Jurkat, Clone E6-1 (cell line): ENCODE results near the gene TFE3.
"Not testable (repeated sequence)": the region's sequence is repeated elsewhere in the genome, so short reads cannot be mapped to it uniquely, and the experiment has no call there.

Source experiments
- DNase-seq: peaks from one replicate; pipeline ENCODE4 v3.0.0-alpha.2; 2011; ENCODE audit warnings: low read depth, low spot score
- H3K4me3 ChIP-seq: 2 replicates; pipeline ENCODE4 v1.5.1; 2011; ENCODE audit warnings: mild to moderate bottlenecking, low read length, control low read depth, moderate library complexity

Gene TFE3

DNA sequence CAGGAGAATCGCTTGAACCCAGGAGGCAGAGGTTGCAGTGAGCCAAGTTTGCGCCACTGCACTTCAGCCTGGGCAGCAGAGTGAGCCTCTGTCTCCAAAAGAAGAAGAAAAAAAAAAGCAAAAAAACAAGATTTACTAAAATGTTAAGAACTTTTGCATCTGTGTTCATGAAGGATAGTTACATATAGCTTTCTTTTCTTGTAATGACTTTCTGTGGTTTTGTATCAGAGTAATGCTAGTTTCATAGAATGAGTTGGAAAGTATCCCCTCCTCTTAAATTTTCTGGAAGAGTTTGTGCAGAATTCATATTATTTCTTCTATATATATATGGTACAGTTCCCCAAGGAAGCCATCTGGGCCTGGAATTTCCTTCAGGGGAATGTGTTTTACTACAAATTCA lies 24.1 kb downstream of the TFE3 start:
- DNase-seq: no peak

DNA sequence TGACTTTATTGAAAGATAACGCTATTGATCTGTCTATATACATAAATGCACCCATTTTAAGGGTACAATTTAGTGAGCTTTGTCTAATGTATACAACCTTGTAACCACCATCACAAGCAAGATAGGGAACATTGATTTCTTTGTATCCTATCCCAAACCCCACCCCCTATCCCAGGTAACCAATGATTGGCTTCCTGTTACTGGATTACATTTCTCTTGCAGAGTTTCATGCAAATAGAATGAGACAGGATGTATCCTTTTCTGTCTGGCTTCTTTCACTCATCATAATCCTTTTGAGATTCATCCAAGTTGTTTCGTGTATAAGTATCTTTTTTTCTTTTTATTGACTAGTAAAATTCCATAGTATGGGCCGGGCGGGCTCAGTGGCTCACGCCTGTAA lies 39.5 kb downstream of the TFE3 start:
- no peak overlapping the region for H3K4me3 ChIP-seq
- DNase-seq: peak; percentile 15

More for the DNA sequence above, 24.1 kb downstream of the TFE3 start:
- no peak overlapping the region for H3K4me3 ChIP-seq

DNA sequence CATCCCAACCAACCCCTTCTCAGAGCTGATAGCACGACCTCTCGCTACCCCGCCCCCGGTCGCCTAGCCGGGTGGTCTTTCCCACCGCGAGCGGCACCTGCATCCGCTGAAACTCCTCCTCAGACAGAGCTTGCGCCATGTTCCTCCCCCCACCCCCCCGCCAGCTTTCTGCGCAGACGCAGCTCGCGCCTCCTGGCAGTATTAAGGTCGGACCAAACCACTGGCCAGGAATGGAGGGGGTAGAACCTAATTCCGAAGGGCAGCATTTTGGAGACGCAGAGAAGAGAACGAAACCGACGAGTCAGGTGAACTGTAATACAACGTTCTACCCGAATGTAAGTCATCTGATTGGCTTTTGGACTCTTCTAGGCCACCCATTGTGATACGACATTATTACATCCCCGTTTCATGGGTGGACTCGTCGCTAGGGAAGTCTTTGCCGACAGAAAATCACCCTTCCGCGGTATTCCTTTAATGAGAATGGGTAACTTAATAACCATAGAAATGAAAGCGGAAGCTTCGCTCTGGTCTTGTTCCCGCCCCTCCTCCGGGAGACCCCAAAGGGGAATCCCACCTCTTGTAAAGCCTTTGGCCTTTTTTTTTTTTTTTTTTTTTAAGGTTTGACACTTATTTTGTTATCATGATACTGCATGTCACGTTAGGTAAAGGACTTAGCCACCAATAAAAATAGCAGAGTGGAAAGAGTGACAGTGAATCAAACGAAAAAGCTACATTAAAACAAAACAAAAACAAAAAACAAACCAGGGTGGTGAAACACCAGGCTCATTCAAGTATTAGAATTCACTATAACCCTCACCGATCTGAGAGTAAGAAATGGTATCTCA lies 40.8 kb downstream of the TFE3 start, which contains the start of gene GRIPAP1:
Gene GRIPAP1 (minus strand): TSS at position 174 of the 845 bp plus-strand sequence. CDS start 35 bp downstream, at position 139.
- peak; percentile 95 for DNase-seq
- H3K4me3 ChIP-seq: peak within 1 kb of the TSS; percentile 88

DNA sequence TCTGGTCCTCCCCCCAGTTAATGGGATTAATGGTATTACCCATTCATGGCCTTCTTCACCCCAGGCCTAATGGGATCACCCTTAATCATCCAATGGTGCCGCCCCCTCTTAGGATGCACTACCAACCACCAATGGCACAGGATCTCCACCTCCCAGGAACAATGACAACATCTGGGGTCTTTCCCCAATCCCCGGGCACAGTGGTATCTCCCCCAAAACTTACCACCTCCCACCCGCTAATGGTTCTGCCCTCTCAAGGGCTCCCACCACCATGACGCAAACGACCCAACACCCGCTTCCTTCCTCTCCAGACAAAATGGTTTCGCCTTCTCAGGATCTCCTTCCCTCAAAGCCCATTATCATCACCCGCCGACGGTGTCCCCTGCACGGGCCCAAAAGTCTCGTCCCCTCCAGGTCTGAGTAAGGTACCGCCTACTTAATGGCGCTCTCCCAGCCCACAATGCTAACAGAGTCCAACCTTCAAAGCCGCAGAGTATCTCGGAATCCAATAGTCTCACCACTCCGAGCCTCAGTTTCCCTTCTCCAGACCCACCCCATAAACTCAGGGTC lies 41.6 kb downstream of the TFE3 start:
- H3K4me3 ChIP-seq: peak overlapping the region; percentile 88
- peak; percentile 55 for DNase-seq

DNA sequence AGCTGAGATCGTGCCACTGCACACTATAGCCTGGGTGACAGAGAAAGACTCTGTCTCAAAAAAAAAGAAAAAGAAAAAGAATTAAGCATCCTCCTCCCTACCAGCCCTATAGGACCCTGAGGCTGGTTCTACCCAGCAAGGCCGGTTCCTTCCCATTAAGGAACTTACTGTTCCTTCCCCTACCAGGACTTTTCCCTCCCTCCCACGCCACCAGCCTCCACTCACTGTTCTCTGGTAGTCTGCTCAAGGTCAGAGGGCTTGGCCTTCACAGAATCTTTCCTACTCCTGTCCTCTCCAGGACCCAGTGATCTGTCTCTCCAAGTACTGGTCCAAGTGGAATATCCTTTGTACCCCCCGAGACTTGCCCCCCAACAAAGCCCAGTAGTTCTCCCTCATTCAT lies 42.5 kb downstream of the TFE3 start:
- no peak for DNase-seq
- peak overlapping the region; percentile 88 for H3K4me3 ChIP-seq

DNA sequence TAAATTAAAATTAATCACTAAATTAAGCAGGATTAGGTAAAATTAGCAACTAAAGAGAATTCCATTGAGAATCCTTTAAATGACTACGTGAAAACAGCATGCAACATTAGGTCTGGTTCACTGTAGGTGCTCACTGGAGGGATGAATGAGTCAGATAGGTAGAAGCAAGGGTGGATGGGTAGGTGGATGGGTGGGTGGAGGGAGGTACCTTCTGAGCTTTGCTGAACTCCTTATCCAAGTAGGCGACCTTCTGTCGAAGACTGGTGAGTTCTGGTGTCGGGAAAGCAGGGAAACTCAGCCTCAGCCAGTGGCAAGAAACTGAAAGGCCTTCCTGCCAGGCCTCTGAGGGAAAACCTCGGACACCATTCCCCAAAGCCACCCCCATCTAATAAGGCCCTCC lies 44.1 kb downstream of the TFE3 start:
- no peak for DNase-seq
- no peak overlapping the region for H3K4me3 ChIP-seq

DNA sequence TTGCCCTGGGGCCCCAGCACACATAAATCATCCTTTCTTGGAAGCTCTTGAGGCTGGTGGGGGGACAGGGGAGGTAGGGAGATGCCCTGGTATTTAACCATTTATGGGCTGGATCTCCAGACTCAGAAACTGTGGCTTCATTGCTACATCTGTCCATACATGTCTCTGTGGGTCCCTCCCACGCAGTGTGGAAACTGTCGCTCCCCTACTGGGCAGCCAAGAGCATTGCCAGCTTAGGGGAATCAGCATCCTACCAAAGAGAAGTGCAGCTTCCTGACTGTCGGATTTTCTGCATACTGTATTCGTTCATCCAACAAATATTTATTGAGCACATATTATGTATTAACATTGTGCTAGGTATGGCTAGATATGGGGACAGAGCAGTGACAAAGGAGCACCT lies 44.8 kb downstream of the TFE3 start:
- no peak for DNase-seq
- H3K4me3 ChIP-seq: no peak overlapping the region

DNA sequence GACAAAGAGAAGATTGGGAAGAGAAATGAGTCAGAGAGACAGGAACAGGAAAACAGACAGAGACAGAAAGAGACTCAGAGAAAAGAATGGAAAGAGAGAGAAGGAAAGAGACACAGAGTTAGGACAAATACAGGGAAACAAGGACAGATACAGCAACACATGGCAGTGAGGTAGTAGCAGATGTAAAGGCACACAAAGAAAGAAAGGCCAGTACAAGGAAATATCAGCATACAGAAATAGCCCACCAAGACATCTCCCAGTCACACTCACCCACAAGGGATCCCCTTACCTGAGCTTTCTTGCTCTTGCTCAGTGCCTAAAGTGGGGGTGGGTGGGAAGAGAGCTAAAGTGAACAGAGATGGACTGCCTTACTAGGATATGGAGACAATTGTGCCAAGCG lies 45.3 kb downstream of the TFE3 start:
- DNase-seq: no peak
- no peak overlapping the region for H3K4me3 ChIP-seq

DNA sequence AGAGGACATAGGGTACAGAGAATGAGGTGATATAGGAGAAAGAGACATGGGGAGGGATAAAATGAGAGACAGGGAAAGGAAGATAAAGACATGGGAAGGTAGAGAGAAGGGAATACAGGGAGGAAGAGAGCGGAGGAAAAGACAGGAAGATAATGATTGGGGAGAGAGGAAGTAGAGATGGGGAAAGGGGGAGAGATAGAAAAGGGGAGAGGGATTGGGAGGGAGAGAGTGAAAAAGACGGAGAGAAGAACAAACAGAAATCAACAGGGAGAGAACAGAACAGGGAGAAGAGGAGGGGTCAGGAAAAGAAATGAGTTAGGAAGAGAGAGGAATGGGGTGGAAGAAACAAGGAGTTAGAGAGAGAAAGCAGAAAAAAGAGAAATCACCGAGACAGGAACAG lies 45.7 kb downstream of the TFE3 start:
- no peak overlapping the region for H3K4me3 ChIP-seq
- DNase-seq: no peak

DNA sequence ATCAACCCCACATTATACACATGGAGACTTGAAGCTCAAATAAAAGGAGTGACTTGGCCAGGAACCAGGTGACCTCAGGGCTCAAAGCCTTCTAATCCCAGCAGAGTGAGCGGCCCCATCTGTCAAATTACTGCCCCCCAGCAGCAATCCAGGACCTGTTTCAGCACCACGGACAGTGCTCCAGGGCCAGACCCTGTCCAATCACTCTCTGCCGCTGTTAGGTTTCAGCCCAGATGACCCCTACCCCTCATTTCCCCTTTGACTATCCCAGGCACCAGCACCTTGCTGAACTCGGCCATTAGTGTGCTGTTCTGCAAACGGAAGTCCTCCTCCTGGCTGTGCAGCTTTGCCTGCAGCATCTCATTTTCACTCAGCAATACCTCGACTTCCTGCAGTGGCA lies 46.2 kb downstream of the TFE3 start:
- H3K4me3 ChIP-seq: no peak overlapping the region
- no peak for DNase-seq

DNA sequence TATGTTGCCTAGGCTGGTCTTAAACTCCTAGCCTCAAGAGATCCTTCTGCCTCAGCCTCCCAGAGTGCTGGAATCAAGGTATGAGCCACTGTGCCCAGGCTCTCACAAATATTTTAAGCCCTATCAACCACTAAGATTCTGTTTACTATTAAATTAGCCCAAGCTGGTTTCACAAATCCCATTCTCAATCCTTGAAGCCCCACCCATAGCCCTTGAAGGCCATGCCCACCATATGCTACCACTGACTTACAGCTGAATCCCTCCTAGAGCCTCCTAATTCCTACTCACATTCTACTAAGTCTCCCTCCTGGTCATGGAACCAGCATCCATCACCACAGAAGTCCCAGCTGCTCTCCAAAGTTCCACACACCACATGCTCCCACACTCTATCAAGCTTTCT lies 50.8 kb downstream of the TFE3 start:
- DNase-seq: no peak
- no peak overlapping the region for H3K4me3 ChIP-seq

DNA sequence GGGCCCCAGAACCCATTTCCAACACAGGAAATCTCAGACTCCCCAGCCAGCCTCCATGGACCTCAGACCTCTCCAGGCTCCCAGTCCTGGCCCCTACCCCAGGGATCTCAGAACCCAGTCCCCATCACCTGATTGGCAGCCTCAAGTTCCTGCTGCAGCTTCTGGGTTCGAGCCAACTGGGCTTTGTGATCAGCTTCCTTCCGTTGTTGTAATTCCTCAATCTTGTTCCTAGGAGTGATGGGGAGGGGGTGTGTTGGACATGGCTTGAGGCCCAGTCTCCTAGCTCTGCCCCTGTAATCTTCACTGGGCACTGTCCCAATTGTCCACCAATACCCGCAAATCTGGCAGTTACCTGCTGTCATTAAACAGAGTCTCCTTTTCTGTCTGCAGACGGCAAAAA lies 53.7 kb downstream of the TFE3 start:
- DNase-seq: no peak
- H3K4me3 ChIP-seq: no peak overlapping the region

DNA sequence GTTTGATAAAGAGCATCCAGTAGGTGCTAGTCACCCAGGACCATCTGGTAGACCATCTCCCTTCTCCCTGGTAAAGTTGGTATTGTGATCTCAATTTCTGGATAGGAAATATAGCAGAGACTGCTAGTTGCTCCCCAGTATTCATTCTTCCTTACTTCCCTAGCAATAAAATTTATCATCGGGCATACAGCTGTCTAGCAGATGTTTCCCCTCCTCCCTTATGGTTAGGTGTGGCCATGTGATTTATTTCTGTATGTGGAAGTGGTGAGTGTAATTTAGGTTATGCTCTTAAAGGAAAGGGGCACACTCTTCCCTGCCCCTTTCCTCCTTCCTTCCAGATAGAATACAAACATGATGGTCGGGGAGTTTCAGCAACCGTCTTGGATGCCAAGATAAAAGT lies 59.3 kb downstream of the TFE3 start:
- H3K4me3 ChIP-seq: no peak overlapping the region
- DNase-seq: no peak

DNA sequence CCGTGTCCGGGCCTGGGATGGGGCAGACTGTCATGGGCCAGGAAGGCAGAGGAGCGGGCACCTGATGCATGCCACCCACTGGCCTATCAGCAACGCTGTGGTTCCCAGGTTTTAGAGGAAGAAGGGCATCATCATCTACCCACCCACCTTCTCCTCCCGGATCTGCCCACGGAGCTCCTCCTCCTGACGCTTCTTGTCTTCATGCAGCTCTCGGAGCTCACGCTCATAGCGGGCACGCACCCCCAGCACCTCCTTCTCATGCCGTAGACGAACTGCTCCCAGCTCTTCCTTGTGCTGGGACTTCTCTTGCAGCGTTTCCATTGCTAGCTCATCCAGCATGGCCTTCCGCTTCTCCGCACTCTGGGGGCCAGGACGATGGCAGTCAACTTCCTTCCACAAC lies 60.1 kb downstream of the TFE3 start:
- no peak for DNase-seq

DNA sequence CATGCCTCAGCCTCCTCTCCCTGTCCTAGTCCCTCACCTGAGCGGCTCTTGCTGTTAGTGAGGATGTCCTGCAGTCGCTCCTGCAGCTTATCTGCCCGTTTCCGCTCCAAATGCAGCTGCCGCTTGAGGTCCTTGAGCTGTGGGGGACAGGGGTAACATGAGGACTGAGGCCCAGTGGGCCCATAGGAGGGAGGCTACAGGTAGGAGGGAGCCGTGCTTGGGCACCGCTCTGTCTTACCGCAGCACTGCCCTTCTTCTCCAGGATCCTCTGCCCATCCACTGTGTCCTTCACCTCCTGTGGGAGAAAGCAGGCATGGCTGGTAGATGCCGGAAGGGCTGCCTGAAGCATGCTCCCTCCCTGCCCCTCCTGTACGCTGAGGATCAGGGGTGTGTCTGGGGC lies 62.0 kb downstream of the TFE3 start:
- no peak for DNase-seq
- H3K4me3 ChIP-seq: no peak overlapping the region

More for the DNA sequence above, 60.1 kb downstream of the TFE3 start:
- no peak overlapping the region for H3K4me3 ChIP-seq

DNA sequence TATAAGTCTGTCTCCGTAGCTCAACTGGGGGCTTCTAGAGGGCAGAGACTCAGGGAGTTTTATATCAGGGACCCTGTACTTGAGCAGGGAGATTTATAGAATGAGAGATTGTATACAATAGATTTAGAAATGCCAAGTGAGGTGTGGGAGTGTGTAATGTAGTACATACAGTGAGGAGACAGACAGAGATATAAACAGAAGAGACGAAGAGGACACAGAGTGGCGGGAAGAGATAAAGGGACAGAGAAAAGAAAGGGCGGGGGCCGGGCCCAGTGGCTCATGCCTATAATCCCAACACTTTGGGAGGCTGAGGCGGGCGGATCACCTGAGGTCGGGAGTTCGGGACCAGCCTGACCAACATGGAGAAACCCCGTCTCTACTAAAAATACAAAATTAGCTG lies 62.8 kb downstream of the TFE3 start:
- not testable (repeated sequence) for DNase-seq, H3K4me3 ChIP-seq
